Hypothalamus (tissue), 51 donors: Measurements from ENCODE around the gene UST.
"Not testable (repeated sequence)": the region's sequence is repeated elsewhere in the genome, so short reads cannot be mapped to it uniquely, and the experiment has no call there.

Experiments used
- DNase-seq, 51 donors: peaks; one replicate each; lab custom pipeline; 2025; lab: John Stamatoyannopoulos, UW

The UST gene

GRCh38 chr6:148857798-148858390, 111.1 kb downstream of the UST start:
- no peak for DNase-seq

- DNase-seq = not testable (repeated sequence)
These were observed 117.3 kb downstream of the UST start for GRCh38 chr6:148864132-148864531.

- DNase-seq = no peak
These were observed 118.1 kb downstream of the UST start for GRCh38 chr6:148864941-148865340.

GRCh38 chr6:148866657-148867268, 119.9 kb downstream of the UST start:
- DNase-seq = no peak

- peak in 2 of 51 donors; percentile 13 to 46 for DNase-seq
These were observed 121.0 kb downstream of the UST start for GRCh38 chr6:148867862-148868261.

GRCh38 chr6:148868314-148868713, 121.5 kb downstream of the UST start:
- no peak for DNase-seq

GRCh38 chr6:148868901-148869300, 122.1 kb downstream of the UST start:
- DNase-seq = no peak

- DNase-seq = no peak
These were observed 122.8 kb downstream of the UST start for GRCh38 chr6:148869585-148869984.

GRCh38 chr6:148873154-148873553, 126.3 kb downstream of the UST start:
- DNase-seq = no peak

GRCh38 chr6:148873868-148874267, 127.0 kb downstream of the UST start:
- DNase-seq = no peak

GRCh38 chr6:148874698-148875293, 128.0 kb downstream of the UST start:
- peak in 2 of 51 donors; percentile 14 to 47 for DNase-seq

- no peak for DNase-seq
These were observed 131.9 kb downstream of the UST start for GRCh38 chr6:148878683-148879082.

- not testable (repeated sequence) for DNase-seq
These were observed 133.9 kb downstream of the UST start for GRCh38 chr6:148880742-148881141.

- no peak for DNase-seq
These were observed 134.9 kb downstream of the UST start for GRCh38 chr6:148881593-148882311.

- no peak for DNase-seq
These were observed 136.4 kb downstream of the UST start for GRCh38 chr6:148883270-148883669.

- no peak for DNase-seq
These were observed 137.6 kb downstream of the UST start for GRCh38 chr6:148884461-148884860.

GRCh38 chr6:148885136-148885865, 138.5 kb downstream of the UST start:
- no peak for DNase-seq

- DNase-seq = no peak
These were observed 139.4 kb downstream of the UST start for GRCh38 chr6:148885925-148886845.

GRCh38 chr6:148887181-148887580, 140.4 kb downstream of the UST start:
- DNase-seq = peak in 3 of 51 donors; percentile 4 to 10 (median 5)

GRCh38 chr6:148888856-148889255, 142.0 kb downstream of the UST start:
- peak in 12 of 51 donors; percentile 5 to 41 (median 14) for DNase-seq
